Measurements from ENCODE around the gene ASCL5.

ASCL5 gene

DNA sequence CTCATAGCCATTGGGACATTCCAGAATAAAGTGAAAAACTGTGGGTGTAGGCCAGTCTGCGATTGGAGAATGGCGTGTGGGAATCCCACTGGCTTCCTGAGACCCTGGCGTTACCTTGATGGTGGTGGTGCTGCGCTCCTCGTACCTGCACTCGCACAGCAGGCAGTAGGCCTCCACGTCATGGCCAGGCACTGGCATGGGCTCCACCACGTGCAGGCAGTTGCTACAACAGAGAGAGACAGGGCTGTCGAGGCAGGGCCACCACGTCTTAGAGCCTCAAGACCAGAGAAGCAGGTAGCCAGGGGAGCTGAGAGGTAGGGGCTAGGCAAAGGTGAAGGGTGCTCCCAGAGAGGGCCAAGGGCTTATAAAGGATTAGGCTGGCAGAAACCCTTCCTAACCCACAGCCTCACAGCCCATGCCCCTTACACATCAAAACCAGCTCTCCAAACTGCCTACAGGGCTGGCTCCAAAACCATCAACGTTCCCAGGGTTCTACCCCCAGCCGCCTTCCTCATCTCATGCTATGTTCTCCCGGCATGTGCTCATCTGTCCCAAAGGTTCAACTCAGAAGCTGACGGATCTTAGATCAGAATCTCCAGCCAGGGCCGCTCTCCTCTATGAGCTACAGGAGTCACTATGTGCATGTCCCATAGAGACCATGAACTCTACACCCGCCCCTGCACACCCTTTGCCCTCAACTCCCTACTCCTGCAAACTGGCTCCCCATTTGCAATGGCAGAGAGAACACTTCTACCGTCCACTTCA, 19.8 kb upstream of the ASCL5 start:
- TF ChIP-seq, protein P1, sequence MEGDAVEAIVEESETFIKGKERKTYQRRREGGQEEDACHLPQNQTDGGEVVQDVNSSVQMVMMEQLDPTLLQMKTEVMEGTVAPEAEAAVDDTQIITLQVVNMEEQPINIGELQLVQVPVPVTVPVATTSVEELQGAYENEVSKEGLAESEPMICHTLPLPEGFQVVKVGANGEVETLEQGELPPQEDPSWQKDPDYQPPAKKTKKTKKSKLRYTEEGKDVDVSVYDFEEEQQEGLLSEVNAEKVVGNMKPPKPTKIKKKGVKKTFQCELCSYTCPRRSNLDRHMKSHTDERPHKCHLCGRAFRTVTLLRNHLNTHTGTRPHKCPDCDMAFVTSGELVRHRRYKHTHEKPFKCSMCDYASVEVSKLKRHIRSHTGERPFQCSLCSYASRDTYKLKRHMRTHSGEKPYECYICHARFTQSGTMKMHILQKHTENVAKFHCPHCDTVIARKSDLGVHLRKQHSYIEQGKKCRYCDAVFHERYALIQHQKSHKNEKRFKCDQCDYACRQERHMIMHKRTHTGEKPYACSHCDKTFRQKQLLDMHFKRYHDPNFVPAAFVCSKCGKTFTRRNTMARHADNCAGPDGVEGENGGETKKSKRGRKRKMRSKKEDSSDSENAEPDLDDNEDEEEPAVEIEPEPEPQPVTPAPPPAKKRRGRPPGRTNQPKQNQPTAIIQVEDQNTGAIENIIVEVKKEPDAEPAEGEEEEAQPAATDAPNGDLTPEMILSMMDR (IDR thresholded peaks at IDR 0.05): no peak
- Mint-ChIP-seq H3K36me3 (ENCODE audit: low read depth) (peaks cover 73% of the 10 kb centered on the region), H3K27ac (peak overlapping the region; percentile 40), H3K4me1 (peaks cover 7% of the 10 kb centered on the region), H3K27me3 (ENCODE audit: low read depth, poor library complexity) (peaks cover 8% of the 10 kb centered on the region), H3K4me3 (no peak overlapping the region), H3K9me3 (no peaks in the 10 kb centered on the region)
- DNase-seq: no peak

DNA sequence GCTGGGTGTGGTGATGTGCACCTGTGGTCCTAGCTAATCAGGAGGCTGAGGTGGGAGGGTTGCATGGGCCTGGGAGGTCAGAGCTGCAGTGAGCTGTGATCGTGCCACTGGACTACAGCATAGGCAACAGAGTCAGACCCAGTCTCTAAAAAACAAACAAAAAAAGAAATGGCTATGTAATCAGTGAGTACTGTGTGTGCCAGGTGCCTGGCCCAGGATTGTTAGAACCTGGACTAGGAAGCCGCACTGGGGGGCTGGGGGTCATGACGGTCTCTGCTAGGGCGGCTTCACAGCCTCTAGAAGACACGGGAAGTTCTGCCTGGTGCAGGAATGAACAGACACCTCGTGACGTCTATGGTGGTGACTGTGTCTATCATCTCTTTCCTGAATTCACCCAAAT, 18.8 kb upstream of the ASCL5 start:
- H3K27ac Mint-ChIP-seq: no peak overlapping the region
- no peak for DNase-seq
- no peak overlapping the region for H3K4me3 Mint-ChIP-seq
- H3K27me3 Mint-ChIP-seq (ENCODE audit: low read depth, poor library complexity): peaks cover 8% of the 10 kb centered on the region
- TF ChIP-seq, protein P1 (IDR thresholded peaks at IDR 0.05): no peak
- peaks cover 70% of the 10 kb centered on the region for H3K36me3 Mint-ChIP-seq (ENCODE audit: low read depth)
- no peaks in the 10 kb centered on the region for H3K9me3 Mint-ChIP-seq
- H3K4me1 Mint-ChIP-seq: peaks cover 10% of the 10 kb centered on the region

DNA sequence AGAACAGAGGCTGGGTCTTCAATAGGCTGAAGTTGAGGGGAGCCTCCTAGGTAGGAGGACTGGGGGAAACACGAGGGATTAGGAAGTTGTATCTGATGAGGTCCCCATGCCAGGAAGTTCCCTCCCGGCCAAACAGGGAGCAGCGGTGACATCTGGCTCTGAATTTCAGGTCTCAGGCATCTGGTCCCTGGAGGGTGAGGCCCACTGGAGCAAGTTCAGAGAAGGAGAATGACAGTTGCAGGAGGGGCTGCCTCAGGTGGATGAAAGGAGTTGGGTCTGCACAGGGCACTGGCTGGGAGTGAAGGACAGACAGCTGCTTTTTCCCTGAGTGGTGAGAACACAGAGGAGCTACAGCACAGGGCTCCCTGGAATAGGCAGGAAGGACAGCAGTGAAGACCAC, 18.1 kb upstream of the ASCL5 start:
- H3K27ac Mint-ChIP-seq: no peak overlapping the region
- H3K9me3 Mint-ChIP-seq: no peaks in the 10 kb centered on the region
- H3K4me1 Mint-ChIP-seq: peaks cover 12% of the 10 kb centered on the region
- H3K36me3 Mint-ChIP-seq (ENCODE audit: low read depth): peaks cover 70% of the 10 kb centered on the region
- H3K4me3 Mint-ChIP-seq: no peak overlapping the region
- TF ChIP-seq, protein P1 (IDR thresholded peaks at IDR 0.05): no peak
- DNase-seq: no peak
- H3K27me3 Mint-ChIP-seq (ENCODE audit: low read depth, poor library complexity): peaks cover 8% of the 10 kb centered on the region

DNA sequence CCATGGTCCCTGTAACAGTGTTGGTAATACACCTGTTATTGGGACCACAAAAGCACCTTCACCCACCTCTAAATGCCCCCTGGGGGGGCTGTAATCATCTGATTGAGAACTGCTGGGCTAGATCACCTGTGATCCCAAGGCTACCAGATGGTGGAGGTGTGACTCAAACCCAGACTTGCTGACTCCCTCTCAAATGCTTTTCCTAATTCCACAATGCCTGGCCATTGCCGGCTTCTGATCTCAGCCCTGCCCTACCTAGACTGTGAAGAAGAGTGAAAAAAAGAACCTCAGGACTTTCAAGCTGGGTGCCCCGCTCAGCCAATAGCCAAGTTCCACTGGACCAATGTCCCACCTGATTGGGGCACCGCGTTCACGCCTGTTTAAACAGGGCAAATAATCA, 17.7 kb upstream of the ASCL5 start:
- H3K9me3 Mint-ChIP-seq: no peaks in the 10 kb centered on the region
- H3K4me1 Mint-ChIP-seq: peaks cover 12% of the 10 kb centered on the region
- no peak overlapping the region for H3K4me3 Mint-ChIP-seq
- no peak overlapping the region for H3K27ac Mint-ChIP-seq
- TF ChIP-seq, protein P1 (IDR thresholded peaks at IDR 0.05): no peak
- H3K36me3 Mint-ChIP-seq (ENCODE audit: low read depth): peaks cover 72% of the 10 kb centered on the region
- no peak for DNase-seq
- peaks cover 8% of the 10 kb centered on the region for H3K27me3 Mint-ChIP-seq (ENCODE audit: low read depth, poor library complexity)

DNA sequence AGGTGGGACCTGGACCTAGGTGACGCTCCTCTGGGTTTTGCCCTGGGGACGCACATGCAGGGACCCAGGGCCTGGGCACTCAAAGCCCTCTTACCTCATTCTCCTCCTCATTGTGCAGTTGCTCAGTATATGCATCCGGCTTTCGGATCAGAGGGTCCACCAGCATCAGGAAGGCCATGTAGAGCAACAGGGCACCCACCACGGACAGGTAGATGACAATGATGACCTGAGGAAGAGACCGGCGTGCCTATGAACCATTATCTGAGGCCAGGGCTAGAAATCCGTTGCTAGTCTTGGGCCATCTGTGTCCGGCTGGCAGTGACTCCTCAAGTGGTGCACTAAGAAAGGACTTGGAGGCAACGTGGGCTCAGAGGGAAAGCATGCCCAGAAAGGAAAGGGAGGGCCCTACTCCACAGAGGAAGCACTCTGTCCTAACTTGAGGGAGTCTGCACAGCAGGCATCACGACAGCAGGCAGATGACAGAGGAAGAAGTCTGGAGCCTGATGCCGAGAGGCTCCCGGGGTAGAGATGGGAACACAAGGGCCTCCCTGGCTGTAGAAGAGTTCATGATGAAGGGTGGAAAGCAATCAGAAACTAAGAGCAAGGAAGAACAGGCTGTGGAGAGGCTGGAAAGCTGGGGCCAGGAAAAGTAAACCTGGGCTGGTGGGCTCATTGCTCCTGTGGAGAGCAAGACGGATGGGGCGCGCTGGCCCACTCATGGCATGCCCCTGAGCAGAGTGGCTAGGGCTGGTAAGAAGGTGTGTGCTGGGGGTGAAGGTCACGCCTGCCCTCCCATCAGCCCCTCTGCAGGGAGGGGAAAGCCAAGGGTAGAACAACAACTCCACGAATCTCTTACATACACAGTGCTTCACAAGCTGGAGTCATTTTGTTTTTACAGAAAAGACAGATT, 17.0 kb upstream of the ASCL5 start:
- TF ChIP-seq, protein P1 (IDR thresholded peaks at IDR 0.05): no peak
- no peak overlapping the region for H3K4me3 Mint-ChIP-seq
- no peaks in the 10 kb centered on the region for H3K9me3 Mint-ChIP-seq
- H3K27ac Mint-ChIP-seq: peak overlapping the region; percentile 84
- H3K27me3 Mint-ChIP-seq (ENCODE audit: low read depth, poor library complexity): peaks cover 8% of the 10 kb centered on the region
- no peak for DNase-seq
- peaks cover 12% of the 10 kb centered on the region for H3K4me1 Mint-ChIP-seq
- peaks cover 70% of the 10 kb centered on the region for H3K36me3 Mint-ChIP-seq (ENCODE audit: low read depth)
